HG03103 (cell line): Measurements from ENCODE around the gene C1QL2.

ENCODE experiments used
- ATAC-seq: cut with Tn5 transposase; IDR thresholded peaks from one replicate; pipeline ENCODE4 v1.9.1; 2021; ENCODE audit warnings: low read depth; ENCODE audit not compliant: unreplicated experiment

Gene C1QL2

GRCh38 chr2:119158563-119159347, at the start of gene C1QL2:
Gene C1QL2, minus strand, starts transcription at chr2:119158751. Its CDS starts 482 bp downstream, at chr2:119158269.
- ATAC-seq: no peak

- ATAC-seq: no peak
Observed at GRCh38 chr2:119207447-119207846, 48.9 kb upstream of the C1QL2 start.

- ATAC-seq: no peak
Observed at GRCh38 chr2:119206201-119206600, 47.6 kb upstream of the C1QL2 start.

- ATAC-seq: no peak
Observed at GRCh38 chr2:119205001-119205706, 46.6 kb upstream of the C1QL2 start.

- ATAC-seq: no peak
Observed at GRCh38 chr2:119204525-119204924, 46.0 kb upstream of the C1QL2 start.

GRCh38 chr2:119202610-119203310, 44.2 kb upstream of the C1QL2 start:
- no peak for ATAC-seq

GRCh38 chr2:119201815-119202214, 43.3 kb upstream of the C1QL2 start:
- no peak for ATAC-seq

- no peak for ATAC-seq
Observed at GRCh38 chr2:119198240-119198840, 39.8 kb upstream of the C1QL2 start.

- ATAC-seq: no peak
Observed at GRCh38 chr2:119197529-119198239, 39.1 kb upstream of the C1QL2 start.

GRCh38 chr2:119197126-119197405, 38.5 kb upstream of the C1QL2 start:
- no peak for ATAC-seq

GRCh38 chr2:119196301-119197125, 38.0 kb upstream of the C1QL2 start:
- no peak for ATAC-seq

GRCh38 chr2:119195887-119196286, 37.3 kb upstream of the C1QL2 start:
- no peak for ATAC-seq

GRCh38 chr2:119195001-119195400, 36.5 kb upstream of the C1QL2 start:
- no peak for ATAC-seq

GRCh38 chr2:119192893-119193292, 34.3 kb upstream of the C1QL2 start:
- no peak for ATAC-seq

- no peak for ATAC-seq
Observed at GRCh38 chr2:119190321-119191111, 32.0 kb upstream of the C1QL2 start.

- no peak for ATAC-seq
Observed at GRCh38 chr2:119184512-119184911, 26.0 kb upstream of the C1QL2 start.

GRCh38 chr2:119181791-119182445, 23.4 kb upstream of the C1QL2 start:
- ATAC-seq: no peak

GRCh38 chr2:119181391-119181790, 22.8 kb upstream of the C1QL2 start:
- no peak for ATAC-seq
